Stimulated activated CD4-positive, alpha-beta T cell treated with anti-CD3 and anti-CD28 coated beads, Interleukin-1b, Interleukin-23, amount 100 ng/mL, for 48 hours (primary cell): ENCODE data around the gene SLC22A17.

Experiments
- DNase-seq: peaks from one replicate; pipeline ENCODE4 v3.0.0-alpha.2; 2020

SLC22A17 gene

GRCh38 chr14:23361320-23361719, 8.6 kb upstream of the SLC22A17 start:
- no peak for DNase-seq

DNA sequence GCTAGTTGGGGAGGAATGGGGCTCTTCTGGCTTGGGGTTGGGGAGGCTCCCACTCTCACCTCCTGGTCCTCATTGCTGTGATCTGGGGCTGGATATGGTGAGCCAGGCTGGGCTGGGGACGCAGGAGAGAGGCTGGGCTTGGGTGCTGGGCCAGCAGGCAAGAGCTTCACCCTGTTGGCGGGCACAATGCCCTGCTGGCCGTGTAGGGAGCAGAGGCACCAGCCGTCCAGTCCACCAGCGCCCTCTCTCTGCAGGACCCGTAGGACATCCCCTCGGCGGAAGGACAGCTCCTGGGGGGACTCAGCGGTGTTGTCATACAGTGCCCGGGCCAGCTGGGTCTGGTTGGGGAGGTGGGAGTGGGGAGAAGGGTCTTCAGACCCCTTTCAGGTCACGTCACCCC, 7.8 kb upstream of the SLC22A17 start:
- no peak for DNase-seq

DNA sequence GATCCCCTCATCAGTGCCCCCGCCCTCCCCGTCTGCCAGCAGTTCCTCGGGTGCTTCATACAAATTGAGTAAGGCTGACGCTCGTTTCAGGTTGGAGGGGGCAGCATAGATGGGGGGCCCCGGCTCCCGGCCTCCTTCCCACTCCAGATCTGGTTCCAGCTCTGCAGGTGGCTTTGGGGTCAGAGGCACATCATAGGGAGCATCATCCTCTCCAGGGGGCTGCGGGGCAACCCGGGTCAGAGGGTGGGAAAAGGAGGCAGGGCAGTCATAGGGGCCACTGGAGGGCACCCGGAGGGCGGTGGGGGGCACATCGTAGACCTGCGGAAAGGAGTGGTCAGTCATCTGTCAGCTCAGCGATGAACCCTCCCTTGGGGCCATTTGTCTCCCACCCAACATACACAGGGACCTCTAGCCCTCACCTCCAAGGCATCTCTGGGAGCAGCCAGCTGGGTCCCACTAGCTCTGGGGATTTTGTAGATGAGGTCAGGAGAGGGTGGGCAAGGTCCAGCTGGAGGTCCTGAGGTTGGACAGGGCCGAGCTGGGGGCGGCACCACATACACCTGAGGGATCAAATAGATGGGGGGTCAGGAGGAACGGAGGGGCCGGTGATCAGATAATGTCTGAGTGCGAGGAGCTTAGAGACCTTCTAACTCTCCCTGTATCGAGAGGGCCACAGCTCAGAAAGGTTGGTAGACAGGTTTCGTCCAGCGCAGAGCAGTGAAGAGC, 7.2 kb upstream of the SLC22A17 start:
- DNase-seq, result no peak

DNA sequence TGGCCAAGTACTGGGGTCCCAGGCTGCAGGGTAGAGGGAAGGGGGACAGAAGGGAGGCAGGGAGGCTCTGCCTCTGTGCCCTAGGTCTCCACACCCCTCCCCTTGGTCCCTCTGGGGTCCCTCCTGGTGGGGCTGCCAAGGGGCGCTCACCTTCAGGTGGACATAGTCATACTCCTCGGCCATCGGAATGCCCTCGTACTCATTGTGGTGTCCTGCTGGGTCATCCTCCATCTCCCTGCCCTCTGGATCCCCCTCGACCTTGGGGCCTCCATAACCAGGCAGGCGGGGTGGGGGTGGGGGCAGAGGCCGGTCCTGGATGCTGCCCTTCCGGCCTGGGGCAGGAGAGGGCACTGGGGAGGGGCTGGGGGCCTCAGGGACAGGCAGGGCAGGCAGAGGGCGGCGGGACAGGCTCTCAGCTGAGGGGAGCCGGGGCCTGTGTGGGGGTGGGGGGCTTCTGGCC, 6.5 kb upstream of the SLC22A17 start:
- DNase-seq, result no peak

DNA sequence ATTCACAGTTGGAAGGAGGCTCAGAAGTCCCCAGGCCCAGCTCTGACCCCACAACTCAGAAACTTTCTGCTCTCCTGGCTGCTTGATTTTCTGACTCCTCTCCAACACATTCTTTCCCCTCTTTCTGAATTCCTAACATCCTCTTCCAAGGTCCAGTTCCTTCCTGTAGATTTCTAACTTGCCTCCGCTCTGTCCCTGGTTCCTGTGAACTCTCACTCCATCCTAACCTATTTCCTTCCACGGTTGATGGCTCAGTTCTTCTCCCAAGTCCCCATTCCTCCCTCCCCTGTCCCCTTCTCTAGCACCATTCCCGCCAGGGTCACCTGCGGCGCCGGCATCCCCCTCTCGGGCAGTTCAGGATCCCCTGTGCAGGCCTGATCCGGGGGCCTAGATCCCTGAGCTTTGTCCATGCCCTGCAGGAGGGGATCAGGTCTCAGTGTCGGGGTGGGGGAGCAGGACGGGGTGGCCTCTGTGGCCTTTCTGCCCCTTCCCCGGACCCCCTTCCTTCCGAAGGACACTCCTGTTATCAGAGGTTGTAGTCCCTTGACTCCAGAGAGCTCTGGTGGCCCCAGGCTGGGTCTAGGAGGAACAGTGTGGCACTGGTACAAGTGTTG, 6.0 kb upstream of the SLC22A17 start:
- DNase-seq, result no peak

DNA sequence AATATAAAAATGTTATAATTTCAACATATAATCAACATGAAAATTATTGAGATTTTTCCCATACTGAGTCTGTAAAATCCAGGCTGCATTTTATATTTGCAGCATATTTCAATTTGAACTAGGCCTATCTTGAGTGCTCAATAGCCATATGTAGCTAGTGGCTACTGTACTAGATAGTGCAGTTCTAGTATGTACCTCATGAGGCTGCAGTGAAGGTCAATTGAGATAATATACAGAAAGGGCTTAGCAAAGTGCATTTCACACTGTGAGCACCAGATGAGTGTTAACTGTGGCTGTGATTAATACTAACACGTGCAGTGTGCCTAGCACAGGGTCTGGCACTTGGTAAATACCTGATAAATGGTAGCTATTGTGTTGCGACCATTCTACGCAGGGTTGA, 5.4 kb upstream of the SLC22A17 start:
- no peak for DNase-seq

DNA sequence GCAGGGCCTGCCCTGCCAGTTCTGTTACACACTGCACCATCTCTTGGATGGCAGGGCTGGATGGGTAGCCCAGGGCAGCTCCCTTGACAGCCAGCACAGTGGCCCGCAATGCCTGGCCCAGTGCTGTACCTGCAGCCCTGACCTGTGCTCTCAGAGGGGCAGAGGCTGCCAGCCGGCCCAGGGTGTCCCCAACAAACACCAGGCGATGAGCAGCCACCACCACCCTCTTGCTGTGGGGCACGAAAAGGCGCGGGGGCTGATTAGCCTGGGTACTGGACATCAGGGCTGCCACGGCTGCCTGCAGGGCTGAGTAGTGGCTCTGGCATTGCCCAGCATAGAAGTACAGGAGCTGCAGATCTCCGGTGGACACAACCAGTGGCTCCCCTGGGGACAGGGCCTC, 4.6 kb upstream of the SLC22A17 start:
- DNase-seq, result no peak

DNA sequence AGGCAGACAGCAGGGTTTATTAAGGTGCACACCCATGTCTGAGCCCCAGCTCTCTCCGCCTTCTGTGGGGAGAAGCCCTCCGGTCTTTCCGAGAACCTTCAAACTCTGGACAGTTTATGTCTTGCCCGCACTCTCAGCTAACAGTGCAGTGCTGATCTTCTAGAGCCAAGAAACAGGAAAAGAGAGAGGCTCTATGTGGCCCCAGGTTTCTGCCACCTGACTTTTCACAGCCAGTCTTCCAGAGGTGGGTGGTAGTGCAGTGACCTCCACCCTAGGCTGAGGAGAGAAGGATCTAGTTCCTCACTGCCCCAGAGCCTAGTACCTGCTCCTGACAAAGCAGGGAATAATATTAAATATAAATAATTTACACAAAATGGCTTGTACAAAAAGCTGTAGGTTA, 4.0 kb upstream of the SLC22A17 start:
- DNase-seq, result no peak

DNA sequence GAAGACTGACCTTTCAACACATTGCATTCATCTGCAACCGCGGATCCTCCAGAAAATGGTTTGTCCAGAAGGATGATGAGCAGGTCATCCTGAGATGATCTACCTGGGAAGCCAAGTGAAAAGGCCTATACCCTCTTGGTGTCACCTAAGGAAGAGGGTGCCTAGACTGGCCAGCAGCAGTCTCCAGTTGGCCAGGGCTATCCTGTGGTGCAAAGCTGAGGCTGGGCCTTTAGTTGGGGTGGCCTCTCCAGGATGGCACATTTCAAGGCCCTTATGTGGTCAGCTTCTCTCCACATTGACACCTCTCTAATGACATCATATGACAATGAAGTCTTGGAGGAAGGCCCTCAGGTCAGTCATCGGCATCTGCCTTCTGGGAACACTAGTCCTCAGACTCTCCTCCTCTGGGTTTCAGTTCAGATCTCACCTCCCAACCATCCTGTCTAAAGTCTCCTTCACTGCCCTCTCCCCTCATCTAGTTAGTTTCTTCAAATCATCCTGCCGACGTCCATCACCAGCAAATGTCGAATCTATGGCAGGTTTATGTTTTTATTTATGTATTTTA, 3.3 kb upstream of the SLC22A17 start:
- DNase-seq, result no peak

GRCh38 chr14:23354990-23355389, 2.3 kb upstream of the SLC22A17 start:
- DNase-seq, result no peak

DNA sequence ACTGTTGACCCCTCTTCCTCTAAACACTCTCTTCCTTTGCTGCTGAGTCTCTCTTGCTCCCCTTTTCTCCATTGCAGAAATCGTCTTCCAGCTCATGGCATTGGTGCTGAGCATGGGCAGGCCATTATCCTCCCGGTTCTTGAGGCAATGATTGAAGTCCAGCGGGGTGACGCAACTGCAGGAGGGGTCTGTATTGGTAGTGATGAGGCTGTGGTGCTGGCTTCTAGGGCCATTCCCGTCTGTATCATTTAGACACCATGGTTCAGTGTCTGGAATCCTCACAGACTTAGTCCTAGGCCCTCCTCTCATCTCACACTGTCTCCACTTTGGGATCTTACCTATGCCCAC, 720 bp upstream of the SLC22A17 start:
- DNase-seq, result no peak

- DNase-seq, result no peak
These were observed 794 bp downstream of the SLC22A17 start for GRCh38 chr14:23351681-23352505.

GRCh38 chr14:23349156-23349845, 3.4 kb downstream of the SLC22A17 start:
- DNase-seq, result no peak

GRCh38 chr14:23348297-23348655, 4.4 kb downstream of the SLC22A17 start:
- DNase-seq, result no peak

GRCh38 chr14:23347406-23348296, 5.0 kb downstream of the SLC22A17 start:
- no peak for DNase-seq

DNA sequence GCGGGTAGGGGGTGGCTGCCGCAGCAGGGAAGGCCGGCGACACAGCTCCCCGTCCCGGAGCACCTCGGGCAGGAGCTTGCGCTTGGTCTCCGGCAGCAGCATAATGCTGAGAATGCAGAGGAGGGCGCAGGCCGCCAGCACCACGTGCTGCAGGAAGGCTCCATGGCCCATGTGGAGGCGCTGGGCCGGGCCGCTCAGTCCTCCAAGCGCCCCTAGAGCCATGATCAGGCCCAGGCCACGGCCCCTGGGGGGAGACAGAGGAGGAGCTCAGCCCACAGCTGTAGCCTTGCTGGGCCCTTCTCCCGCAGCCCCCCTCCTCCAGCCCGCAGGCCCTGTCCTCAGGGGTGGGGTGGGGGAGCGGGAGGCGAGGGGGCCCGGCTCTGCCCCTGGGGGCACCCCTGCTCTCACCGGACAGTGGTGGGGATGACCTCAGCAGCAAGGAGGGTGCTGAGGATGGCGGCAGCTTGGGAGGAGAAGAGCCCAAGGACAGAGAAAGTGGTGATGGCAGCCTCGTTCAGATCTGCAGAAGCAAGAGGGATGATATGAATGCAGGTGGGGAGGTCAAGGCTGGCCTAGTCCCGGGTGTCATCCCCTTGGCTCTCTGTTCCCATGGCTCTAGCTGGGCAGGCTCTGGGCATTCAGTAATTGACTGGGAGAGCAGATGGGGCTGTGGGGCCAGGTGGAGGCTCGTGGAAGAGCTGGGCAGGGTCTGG, 5.8 kb downstream of the SLC22A17 start:
- DNase-seq, result no peak

GRCh38 chr14:23345987-23346692, 6.5 kb downstream of the SLC22A17 start:
- no peak for DNase-seq

- DNase-seq, result no peak
These were observed 8.2 kb downstream of the SLC22A17 start for GRCh38 chr14:23344481-23344880.

- no peak for DNase-seq
These were observed 13.0 kb downstream of the SLC22A17 start for GRCh38 chr14:23339506-23340268.

DNA sequence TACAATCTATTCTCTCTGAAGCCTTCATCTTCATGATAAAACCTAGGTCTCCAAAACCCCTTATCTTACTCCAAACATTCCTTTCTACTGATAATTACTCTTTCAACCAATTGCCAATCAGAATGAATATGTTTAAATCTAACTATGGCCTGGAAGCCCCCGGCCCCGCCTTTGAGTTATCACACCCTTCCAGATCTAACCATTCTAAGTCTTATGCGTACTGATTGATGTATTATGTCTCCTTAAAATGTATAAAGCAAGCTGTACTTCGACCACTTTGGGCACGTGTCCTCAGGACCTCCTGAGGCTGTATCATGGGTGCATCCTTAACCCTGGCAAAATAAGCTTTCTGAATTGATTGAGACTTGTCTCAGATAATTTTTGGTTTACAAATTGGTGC, 17.1 kb downstream of the SLC22A17 start:
- DNase-seq, result no peak
